Activated naive CD4-positive, alpha-beta T cell treated with anti-CD3 and anti-CD28 coated beads, Interleukin-2, amount 50 U/mL, for 16 hours (primary cell): ENCODE results near the gene CDK5.
"Not testable (repeated sequence)": the region's sequence is repeated elsewhere in the genome, so short reads cannot be mapped to it uniquely, and the experiment has no call there.

Experiments
- DNase-seq: peaks from one replicate; pipeline ENCODE4 v3.0.0-alpha.2; 2020

Gene CDK5

DNA sequence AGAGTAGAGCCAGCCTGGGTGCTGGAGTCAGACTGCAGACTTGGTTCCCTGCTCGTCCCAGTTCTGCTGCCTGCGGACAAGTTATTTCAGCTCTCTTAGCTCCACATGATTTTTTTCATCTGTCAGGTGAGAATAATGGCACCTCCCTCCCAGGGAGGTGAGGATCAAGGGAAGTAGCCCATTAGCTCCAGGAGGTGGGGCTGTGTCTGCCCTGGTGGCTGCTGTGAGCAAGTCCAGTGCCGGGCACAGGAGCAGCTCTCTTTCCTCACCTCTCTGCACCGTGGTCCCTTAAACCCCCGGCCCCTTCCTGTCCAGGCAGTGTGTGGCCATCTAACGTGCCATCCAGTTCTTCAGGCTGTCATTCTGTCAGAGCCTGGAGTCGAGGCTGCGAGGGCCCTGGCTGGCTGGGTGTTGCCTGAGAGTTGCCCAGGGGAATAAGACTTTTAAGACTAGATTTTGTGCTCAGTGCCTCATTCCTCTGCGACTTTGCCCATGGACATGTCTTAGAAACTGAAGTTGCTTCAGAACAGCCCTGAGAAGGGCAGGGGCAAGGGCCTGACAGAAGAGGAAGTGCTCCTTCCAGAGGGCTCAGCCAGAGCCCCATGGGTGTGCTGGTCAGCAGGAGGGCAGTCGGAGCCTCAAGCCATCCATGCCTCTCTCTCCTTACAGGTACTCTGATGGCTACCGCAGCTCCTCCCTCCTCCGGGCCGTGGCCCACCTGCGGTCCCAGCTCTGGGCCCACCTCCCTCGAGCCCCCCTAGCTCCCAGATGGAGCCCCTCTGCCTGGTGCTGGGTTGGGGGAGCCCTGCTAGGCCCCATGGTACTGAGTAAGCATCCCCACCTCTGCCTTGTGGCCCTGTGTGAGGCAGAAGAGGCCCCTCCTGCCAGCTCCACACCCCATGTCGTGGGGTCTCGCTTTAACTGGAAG is 24.5 kb downstream of the CDK5 start:
- DNase-seq = no peak

DNA sequence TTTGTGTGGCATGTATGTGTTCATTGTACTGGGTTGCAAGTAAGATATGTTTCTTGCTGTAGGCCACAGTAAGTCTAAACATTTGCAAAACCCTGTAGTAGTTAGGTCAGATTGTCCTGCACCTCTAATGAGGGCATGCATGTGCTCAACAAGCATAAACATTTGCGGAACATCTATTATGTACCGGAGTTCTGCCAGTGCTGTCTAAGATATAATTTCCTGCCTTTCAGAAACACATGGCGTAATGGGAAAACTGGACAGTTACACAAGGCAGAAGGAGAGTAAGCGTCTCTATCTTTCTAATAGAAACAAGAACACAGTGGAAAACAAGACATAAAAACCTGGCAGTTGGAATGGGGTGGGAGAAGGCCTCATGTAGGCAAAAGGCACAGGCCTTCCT is 26.7 kb downstream of the CDK5 start:
- DNase-seq = no peak

DNA sequence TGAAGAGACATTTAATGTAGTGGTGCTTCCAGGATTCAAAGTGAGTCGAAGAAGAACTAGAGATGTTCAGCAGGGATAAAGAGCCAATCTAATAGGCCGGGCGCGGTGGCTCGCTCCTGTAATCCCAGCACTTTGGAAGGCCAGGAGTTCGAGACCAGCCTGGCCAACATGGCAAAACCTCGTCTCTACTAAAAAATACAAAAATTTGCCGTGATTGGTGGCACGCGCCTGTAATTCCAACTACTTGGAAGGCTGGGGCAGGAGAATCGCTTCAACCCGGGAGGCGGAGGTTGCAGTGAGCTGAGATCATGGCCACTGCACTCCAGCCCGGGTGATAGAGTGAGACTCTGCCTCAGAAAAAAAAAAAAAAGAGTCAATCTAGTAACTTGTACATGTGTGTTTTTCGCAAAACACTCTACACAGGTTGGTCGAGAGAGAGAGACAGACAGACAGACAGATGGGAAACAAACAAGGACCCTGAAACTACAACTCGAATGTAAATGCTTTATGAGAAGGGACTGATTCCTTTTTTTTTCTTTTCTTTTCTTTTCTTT is 28.7 kb downstream of the CDK5 start:
- DNase-seq = no peak

DNA sequence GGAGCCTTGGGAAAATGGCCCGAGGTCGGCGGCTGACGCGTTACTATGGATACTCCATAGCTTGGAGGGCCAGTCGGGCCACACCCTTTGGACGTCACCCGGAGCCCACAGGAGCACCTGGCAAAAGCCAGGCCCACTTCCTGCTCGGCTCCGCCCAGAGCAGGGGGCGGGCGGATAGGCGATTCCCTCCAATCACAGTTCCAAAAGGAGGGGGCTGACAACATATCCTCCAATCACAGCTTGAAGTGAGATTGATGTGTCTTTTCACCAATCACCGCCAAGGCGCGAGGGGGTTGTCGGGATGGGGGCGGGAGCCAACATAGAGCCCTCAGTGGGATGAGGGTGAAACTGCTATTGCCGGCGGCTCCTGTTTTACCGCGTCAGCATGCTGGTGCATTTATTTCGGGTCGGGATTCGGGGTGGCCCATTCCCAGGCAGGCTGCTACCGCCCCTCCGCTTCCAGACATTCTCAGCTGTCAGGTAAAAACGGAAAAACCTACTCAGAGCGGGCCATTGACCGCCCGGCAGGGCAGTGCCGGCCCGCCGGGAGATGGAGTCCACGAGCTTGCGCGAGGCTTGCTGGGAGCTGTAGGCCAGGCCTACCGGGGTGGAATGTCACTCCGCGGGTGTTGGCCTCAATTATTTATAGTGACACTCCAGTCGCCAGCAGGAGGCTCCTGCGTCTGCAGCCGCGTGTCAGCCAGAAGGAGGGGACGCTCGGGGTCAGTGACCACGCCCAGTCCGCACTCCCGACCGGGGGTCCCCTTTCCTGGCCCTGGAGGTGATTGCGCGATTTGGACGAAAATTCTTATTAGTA is 29.4 kb downstream of the CDK5 start, which contains the start of gene ABCB8:
TSS of gene ABCB8 (plus strand) at position 320 of the 817 bp plus-strand sequence. CDS start at position 386, 66 bp downstream.
- peak; percentile 96 for DNase-seq

DNA sequence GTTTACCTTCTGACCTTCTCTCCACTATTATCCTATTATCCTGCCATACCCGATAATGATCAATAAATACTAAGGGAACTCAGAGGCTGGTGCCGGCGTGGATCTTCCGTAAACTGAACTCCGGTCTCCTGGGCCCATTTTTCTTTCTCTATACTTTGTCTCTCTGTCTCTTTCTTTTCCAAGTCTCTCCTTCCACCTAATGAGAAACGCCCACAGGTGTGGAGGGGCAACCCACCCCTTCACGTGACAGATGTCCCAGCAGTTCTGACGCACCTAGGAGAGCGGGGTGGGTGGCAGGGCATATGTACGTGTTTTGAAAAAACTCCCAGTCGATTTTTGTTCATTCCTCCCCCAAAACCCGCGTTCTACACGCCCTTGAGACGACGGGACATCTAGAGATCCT is 30.0 kb downstream of the CDK5 start:
- not testable (repeated sequence) for DNase-seq

DNA sequence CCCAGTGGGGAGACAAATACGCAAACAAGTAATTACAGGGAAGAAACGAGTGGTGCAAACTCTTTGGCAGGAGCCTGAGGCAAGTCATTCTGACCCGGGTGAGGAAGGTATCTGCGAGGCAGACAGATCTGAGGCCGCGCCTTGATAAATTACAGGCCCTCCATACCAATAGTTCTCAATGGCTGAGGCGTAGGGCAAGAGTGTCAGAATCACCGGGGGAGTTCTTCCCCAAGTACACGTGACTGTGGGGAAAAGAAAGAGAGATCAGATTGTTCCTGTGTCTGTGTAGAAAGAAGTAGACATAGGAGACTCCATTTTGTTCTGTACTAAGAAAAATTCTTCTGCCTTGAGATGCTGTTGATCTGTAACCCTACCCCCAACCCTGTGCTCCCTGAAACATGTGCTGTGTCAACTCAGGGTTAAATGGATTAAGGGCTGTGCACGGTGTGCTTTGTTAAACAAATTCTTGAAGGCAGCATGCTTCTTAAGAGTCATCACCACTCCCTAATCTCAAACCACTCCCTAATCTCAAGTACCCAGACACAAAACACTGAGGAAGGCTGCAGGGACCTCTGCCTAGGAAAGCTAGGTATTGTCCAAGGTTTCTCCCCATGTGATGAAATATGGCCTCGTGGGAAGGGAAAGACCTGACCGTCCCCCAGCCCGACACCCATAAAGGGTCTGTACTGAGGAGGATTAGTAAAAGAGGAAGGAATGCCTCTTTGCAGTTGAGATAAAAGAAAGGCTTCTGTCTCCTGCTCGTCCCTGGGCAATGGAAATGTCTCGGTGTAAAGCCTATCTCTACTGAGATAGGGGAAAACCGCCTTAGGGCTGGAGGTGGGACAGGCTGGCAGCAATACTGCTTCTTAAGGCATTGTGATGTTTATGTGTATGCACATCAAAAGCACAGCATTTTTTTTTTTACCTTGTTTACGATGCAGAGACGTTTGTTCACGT is 30.6 kb downstream of the CDK5 start:
- not testable (repeated sequence) for DNase-seq

DNA sequence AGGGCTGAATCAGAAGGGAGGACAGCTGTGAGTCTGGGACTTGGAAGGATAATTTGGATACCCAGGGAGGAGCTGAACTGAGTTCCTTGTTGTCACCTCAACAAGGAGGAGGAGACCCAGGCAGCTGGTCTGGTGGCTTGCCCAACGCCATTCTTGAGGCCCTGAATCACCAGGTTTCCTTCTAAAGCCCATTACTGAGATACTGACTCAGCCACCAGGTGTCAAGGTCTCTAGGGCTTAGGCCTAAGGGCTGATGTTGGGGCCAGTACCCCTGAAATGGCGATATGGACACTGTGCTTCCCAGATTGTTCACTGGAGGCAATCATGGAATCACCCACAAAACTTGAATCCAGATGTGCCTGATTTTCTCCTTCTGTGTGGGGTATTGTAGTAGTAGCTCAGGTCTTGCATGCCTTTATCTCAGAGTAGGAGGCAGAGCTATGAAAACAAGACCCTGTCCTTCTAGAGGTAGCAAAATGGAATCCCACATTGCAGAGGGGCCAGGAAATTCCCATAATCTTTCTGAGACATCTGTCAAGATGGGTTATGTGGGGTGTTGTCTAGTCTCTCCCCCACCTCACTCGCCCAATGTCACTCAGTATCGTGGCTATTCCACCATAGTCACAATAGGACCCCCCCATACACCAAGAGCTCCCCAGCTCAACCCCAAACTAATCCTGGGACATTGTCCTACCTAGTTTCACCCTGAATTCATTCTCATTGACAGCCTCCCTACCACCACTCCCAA is 31.6 kb downstream of the CDK5 start:
- DNase-seq = no peak

DNA sequence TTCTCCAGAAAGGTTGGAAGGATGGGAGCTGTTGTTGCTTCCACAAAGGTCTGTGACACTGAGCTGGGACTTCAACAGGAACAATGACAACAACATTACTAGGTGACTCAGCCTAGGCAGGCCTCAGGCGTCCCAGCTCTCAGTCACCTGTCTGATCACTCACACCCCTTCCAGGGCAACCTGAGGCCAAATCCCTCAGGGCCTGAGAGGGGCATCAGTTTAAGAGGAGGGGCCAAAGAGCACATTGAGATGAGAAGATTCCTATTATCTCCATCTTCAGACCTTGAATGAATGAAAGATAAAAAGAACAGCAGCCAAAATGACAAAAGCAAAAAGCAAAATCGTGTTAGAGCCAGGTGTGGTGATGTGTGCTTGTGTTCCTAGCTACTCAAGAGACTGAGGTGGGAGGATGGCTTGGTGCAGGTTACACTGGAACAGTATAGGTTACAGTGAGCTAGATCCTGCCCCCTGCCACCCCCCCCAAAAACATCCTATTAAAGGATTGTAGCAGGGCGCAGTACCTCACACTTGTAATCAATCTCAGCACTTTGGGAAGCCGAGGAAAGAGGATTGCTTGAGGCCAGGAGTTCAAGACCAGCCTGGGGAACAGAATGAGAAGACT is 33.2 kb downstream of the CDK5 start, which contains the start of gene ATG9B:
TSS of gene ATG9B (minus strand) at position 60 of the 622 bp plus-strand sequence. CDS start 71 bp downstream, outside the sequence.
- no peak for DNase-seq

DNA sequence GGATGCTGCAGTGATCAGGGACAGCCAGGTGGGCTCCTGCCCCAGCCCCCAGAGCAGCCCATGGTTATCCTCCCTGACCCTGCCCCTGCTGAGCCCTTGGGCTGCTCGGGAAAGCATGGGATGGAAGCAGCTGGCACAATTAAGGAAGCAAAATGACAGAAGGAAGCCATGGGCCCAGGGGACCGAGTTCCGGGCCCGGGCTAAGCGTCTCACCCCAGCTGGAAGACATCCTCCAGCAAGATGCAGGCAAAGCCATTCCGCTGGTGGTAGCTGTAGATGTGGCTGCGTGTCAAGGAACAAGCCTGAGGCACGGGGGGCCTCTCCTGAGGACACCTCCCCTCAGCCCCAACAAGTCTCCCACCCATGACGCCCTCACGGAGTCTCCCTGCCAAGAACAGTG is 34.5 kb downstream of the CDK5 start:
- no peak for DNase-seq

DNA sequence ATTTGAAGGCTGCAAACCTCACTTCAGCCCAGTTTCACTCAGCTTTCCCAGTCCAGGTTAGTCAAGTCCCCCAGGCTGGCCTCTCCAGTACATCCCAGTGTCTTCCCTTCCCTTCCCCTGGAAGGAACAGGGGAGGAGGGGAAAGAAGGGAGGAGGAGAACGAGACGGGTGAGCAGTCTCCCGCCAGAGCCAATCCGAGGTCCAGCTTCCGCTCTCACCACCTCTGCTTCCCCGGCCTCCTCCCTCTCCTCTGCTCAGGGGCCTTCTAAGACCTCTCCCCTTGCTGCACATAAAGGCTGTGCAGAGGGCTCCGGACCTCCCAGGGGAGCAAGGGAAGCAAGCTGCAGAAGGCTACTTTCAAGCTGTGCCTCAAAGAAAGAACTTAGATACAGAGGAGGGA is 37.5 kb downstream of the CDK5 start:
- DNase-seq = no peak

DNA sequence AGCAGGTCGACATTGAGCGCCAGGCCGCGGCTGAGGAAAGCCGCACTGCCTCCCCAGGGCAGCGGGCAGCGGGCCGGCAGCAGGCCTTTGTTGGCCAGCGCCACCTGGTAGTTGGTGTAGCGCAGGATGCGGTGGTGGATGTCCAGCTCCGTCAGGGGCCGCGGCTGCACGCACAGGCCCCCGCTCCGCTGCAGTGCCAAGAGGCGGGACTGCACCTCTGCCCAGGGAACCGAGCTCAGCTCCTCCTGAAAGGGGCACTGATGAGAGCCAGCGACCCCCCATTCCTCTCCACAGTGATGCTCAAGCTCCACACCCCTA is 38.6 kb downstream of the CDK5 start:
- DNase-seq = no peak

DNA sequence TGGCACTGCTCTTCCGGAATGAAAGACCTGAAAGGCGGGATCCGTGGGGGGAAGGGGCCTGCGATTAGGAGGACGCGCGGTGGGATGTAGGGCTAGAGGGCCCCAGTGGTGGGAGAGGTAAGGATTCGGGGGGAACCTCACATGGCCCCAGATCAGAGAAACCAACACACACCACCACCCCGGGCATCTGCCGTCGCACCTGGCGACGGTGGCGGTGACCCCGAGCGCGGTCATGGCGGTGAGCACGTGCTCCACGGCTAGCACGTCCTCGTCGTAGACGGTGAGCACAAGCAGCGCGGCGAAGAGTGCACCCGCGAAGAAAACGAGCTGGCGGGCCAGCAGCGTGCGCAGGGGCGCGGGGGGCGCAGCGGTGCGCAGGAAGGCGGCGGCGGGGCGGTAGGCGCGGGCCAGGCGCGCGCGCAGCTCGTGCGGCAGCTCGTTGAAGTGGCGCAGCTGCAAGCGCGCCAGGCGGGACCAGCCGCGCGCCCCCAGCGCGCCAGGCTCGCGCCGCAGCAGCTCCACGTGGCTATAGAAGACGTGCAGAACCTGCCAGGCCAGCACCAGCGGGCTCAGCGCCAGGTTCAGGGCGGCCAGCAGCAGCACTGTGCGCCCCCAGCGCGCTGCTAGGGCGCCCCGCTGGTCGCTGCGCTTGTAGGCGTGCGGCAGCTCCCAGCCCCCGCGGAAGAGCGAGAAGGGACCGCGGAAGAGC is 39.1 kb downstream of the CDK5 start:
- DNase-seq = peak; percentile 61

DNA sequence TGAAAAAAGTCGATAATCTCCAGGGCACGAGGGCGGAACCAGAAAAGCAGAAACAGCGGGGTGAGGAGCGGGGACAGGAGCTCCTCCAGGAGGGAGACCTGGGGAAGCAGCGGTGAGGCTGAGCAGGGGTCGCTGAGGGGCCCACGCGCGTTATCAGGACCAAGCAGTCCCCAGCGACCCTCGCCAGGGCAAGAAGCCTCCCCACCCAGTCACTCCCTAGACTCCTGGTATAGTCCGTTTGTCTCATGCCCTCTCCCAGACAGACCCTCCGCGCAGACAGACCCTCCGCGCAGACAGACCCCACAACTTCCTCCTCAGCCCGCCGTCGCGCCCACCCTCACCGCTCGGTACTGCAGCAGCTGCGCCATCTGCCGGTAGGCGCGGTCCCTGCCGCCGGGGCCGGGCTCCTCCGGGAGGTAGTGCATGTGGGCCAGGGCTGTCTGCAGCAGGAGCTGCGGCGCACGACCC is 39.7 kb downstream of the CDK5 start:
- DNase-seq = peak; percentile 86

DNA sequence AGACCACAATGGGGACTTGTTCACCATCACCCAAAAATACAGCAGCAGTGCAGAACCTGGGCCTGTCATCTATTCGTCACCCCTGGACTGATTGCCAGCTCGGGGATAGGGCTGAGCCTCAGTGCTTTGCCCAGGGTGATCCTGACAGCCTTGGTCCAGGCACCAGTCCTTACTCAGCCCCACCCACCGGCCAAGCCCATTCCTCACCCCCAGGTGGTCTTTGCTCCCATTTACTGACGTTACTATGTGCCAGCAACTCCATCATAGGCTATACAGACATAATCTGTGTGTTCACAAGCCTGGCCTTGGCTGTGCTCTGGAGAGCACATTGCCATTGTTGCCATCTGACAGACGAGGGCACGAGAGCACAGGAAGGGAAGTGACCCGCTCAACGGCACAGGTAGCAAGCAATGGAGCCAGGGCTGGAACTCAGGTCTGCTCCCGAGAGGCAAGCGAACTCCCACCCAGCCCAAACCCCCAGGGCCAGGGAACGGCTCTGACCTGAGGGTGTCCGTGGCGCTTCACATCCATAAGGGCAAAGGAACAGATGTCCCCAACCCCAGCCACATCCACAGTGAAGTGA is 40.2 kb downstream of the CDK5 start:
- DNase-seq = no peak

DNA sequence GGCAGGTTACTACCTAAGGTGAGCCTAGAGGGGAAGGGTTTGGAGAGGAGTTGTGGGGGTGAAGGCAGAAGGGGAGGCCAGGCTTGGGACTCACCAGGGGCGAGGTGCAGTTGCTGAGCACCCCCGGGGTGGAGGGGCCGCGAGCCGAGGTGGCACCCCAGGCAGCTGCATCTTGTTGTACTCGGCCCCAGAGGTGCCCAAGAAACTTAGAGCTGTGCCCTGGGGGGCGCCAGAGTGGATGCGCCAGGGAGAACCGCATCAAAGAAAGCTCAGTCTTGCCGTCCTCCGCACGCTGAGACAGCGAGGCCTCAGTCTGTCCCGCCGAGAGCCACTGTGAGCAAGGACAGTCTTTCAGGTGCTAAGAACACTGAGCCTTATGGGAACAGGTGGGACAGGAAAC is 40.8 kb downstream of the CDK5 start:
- no peak for DNase-seq

DNA sequence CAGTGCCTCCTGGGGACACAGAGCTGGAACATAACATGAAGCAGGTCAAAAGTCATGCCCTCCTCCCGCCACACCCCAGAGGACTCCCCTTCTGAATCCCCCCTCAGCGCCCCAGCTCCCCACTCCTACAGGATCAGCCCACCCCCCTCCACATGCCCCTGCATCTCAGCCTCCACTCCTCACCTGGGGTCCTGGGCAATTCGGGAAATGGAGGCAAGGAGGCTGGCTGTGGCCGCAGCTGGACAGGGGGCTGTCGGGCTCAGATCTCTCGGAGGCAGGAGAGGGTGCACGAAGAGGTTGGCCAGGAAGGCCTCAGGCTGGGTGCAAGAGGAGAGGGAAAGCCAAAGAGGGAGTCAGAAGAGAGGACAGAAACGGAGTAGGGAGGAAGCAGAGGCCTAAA is 41.2 kb downstream of the CDK5 start:
- no peak for DNase-seq

DNA sequence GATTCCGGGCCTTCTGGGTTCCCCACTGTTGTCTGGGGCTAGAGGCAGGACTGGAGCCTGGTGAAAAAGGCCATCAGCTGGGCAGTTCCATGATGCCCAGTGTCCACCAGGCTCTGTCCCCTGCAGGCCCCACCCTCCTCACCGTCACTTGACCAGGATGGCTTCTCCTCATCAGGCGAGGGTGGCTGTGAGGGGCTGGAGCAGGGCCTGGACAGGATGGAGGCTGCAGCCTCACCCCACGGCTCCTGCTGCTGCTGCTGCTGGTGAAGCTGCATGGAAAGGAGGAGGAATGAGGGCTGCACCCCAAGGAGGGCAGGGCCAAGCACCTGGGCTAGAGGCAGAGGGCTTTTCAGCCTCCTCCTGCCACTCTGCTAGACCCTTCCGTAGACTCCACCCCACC is 41.7 kb downstream of the CDK5 start:
- no peak for DNase-seq

DNA sequence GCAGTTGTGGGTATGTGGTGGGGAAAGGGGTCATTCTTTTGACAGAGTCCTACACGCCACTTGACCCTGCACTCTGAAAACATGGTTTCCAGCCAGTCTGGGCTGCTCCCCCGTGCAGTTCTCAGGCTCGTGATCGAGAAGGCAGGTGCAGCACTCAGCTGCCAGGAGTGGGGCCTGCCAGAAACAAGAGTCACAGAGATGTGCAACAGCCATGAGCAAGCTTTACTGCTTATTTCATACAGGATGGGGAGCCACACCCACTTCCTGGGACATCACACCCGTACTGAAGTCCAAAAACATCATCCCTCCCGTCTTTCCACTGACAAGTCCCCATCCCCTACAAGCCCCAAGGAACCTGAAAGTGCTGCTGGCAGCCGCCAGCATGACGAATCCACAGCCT is 42.7 kb downstream of the CDK5 start:
- DNase-seq = peak; percentile 40

DNA sequence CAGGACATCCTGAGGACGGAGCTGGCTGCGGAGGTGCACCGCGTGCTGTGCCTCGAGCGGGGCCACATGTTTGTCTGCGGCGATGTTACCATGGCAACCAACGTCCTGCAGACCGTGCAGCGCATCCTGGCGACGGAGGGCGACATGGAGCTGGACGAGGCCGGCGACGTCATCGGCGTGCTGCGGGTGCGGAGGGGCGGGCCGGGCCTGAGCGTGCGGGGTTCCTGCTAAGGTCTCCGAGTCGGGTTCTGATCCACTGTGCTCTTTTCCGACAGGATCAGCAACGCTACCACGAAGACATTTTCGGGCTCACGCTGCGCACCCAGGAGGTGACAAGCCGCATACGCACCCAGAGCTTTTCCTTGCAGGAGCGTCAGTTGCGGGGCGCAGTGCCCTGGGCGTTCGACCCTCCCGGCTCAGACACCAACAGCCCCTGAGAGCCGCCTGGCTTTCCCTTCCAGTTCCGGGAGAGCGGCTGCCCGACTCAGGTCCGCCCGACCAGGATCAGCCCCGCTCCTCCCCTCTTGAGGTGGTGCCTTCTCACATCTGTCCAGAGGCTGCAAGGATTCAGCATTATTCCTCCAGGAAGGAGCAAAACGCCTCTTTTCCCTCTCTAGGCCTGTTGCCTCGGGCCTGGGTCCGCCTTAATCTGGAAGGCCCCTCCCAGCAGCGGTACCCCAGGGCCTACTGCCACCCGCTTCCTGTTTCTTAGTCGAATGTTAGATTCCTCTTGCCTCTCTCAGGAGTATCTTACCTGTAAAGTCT is 43.8 kb downstream of the CDK5 start:
- DNase-seq = peak; percentile 82
